GM06990 (cell line): ENCODE measurements around the gene TLR10.
"Not testable (repeated sequence)": the region's sequence is repeated elsewhere in the genome, so short reads cannot be mapped to it uniquely, and the experiment has no call there.

ENCODE experiments used
- DNase-seq: peaks from one replicate; pipeline ENCODE4 v3.0.0-alpha.2; 2011; ENCODE audit not compliant: insufficient read length; ENCODE audit errors: extremely low read depth
- H3K27me3 ChIP-seq: replicated peaks from 2 replicates; pipeline ENCODE4 v1.6.0; 2011; ENCODE audit warnings: low read length; ENCODE audit not compliant: control insufficient read depth, insufficient read depth
- H3K36me3 ChIP-seq: 2 replicates; pipeline ENCODE4 v1.5.1; 2011; ENCODE audit warnings: low read length; ENCODE audit not compliant: control insufficient read depth, insufficient read depth
- H3K4me3 ChIP-seq: replicated peaks from 2 replicates; pipeline ENCODE4 v1.5.1; 2011; ENCODE audit warnings: low read depth, mild to moderate bottlenecking, control low read depth, low read length
- TF ChIP-seq, protein P1 (sequence below): IDR thresholded peaks from 2 replicates; pipeline ENCODE4 v1.5.1; 2011; ENCODE audit warnings: low read length, control low read depth, mild to moderate bottlenecking, inconsistent platforms; ENCODE audit not compliant: insufficient read depth, poor library complexity, severe bottlenecking

TLR10 gene

DNA sequence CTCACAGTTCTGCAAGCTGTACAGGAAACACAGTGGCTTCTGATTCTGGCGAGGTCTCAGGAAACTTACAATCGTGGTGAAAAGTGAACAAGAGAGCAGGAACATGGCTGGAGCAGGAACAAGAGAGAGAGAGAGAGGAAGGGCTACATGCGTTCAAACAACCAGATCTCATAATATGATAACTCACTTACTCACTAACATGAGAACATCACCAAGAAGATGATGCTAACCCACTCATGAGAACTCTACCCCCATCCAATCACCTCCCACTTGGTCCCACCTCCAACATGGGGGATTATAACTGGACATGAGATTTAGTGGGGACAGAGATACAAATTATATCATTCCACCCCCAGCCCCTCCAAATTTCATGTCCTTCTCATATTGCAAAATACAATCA is 31.6 kb upstream of the TLR10 start:
- no peaks in the 10 kb centered on the region for H3K27me3 ChIP-seq
- no peak overlapping the region for H3K4me3 ChIP-seq
- TF ChIP-seq, protein P1, sequence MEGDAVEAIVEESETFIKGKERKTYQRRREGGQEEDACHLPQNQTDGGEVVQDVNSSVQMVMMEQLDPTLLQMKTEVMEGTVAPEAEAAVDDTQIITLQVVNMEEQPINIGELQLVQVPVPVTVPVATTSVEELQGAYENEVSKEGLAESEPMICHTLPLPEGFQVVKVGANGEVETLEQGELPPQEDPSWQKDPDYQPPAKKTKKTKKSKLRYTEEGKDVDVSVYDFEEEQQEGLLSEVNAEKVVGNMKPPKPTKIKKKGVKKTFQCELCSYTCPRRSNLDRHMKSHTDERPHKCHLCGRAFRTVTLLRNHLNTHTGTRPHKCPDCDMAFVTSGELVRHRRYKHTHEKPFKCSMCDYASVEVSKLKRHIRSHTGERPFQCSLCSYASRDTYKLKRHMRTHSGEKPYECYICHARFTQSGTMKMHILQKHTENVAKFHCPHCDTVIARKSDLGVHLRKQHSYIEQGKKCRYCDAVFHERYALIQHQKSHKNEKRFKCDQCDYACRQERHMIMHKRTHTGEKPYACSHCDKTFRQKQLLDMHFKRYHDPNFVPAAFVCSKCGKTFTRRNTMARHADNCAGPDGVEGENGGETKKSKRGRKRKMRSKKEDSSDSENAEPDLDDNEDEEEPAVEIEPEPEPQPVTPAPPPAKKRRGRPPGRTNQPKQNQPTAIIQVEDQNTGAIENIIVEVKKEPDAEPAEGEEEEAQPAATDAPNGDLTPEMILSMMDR: no peak
- no peak for DNase-seq
- peaks cover 2% of the 10 kb centered on the region; the same call in 1 of the 2 replicates for H3K36me3 ChIP-seq

DNA sequence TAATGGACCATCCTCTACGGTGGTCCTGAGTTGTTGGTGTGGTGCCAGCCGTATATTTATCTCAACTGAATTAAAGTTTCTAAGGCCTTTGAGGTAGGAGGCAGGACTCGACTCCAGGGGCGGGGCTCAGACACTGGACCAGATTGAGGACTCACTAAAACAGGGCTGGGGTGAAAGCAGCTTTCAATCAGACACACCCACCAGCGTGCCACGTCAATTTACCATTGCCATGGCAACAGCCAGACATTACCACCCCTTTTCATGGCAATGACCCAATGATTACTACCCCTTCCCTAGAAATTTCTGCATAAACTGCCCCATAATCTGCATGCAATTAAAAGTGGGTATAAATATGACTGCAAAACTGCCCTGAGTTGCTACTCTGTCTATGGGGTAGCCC is 28.5 kb upstream of the TLR10 start:
- TF ChIP-seq, protein P1: no peak
- no peak overlapping the region for H3K4me3 ChIP-seq
- H3K36me3 ChIP-seq: peaks cover 2% of the 10 kb centered on the region; the same call in 1 of the 2 replicates
- H3K27me3 ChIP-seq: no peaks in the 10 kb centered on the region
- no peak for DNase-seq

DNA sequence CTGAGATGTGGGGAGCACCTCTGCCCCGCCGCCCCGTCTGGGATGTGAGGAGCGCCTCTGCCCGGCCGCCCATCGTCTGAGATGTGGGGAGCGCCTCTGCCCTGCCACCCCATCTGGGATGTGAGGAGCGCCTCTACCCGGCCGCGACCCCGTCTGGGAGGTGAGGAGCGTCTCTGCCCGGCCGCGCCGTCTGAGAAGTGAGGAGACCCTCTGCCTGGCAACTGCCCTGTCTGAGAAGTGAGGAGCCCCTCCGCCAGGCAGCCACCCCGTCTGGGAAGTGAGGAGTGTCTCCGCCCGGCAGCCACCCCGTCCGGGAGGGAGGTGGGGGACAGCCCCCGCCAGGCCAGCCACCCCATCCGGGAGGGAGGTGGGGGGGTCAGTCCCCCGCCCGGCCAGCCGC is 24.7 kb upstream of the TLR10 start:
- not testable (repeated sequence) for H3K27me3 ChIP-seq, H3K36me3 ChIP-seq, DNase-seq, H3K4me3 ChIP-seq

DNA sequence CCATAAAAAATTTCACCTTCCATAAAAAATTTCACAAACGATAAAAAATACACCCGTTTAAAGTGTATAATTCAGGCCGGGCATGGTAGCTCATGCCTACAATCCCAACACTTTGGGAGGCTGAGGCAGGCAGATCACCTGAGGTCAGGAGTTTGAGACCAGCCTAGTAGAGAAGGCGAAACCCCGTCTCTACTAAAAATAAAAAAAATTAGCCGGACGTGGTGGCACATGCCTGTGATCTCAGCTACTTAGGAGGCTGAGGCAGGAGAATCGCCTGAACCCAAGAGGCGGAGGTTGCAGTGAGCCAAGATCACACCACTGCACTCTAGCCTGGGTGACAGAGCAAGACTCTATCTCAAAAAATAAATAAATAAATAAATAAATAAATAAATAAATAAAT is 23.5 kb upstream of the TLR10 start:
- not testable (repeated sequence) for H3K27me3 ChIP-seq, H3K36me3 ChIP-seq, DNase-seq, H3K4me3 ChIP-seq

DNA sequence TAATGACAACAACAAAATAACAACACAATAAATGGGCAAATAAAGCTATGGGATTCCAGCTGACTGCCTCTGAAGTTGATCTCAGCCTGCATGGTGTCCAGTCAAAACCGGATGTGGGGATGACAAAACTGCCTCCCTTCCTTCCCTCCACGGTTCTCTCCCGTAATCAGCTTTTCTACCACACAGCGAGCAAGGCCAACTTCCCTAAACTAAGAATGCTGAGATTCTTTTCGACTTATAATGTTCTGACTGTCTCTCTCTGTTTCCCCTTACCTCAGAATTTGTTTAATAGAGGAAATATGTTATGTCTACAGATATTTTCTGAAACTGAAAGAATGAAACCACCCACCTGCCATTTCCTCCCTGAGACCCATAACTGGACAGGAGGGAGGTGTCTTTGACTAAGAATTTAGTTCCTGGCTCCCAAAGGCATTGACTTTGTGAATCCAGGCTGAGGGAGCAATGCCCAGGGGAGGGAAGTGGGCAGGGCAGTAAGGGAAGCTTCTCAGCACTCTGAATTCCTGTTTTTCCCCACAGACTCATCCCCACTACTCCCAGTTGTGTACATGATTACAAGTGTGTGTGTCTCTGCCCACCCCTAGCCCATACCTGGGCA is 22.8 kb upstream of the TLR10 start:
- Histone ChIP-seq H3K36me3 (peaks cover 1% of the 10 kb centered on the region), H3K4me3 (peak overlapping the region; percentile 54), H3K27me3 (no peaks in the 10 kb centered on the region)
- TF ChIP-seq, protein P1: no peak
- peak; percentile 88 for DNase-seq

DNA sequence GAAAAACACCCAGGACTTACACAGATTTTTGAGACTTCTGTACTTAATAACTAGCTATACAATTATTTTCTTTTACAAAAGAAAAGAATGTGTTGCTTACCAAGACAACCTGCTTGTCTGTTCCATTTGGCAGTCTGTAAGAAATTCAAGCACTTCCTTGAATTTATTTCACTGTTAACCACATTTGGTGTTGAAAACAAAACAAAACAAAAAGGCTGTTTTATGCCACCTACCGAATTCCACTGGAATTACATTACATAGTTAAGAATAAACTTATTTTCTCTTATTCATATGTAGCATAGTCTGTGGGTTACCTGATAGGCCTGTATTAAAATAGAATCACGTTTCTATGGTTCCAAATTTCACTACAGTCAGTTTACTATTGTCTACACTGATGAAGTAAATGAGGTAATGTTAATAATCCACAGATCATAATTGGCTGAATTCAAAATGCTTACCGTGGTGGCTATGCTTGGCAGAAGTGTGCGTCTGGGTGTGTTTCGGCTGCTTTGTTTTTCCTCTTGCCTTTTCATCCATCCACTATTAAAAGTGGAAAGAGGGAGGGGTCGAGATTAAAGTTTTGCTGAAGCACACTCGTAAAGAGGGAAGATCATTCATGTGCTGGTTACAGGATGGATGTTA is 22.0 kb upstream of the TLR10 start, which contains the start of gene TLR1:
Gene TLR1 (minus strand): TSS at position 138 of the 642 bp plus-strand sequence. CDS start 5,960 bp downstream, outside the sequence.
- Histone ChIP-seq H3K4me3 (peak within 1 kb of the TSS; percentile 54), H3K27me3 (no peaks in the 10 kb centered on the region), H3K36me3 (peaks cover 8% of the 10 kb centered on the region)
- TF ChIP-seq, protein P1: peak; percentile 35
- DNase-seq: peak; percentile 67
